SK-N-DZ (cell line): ENCODE data around the gene SCN4B.
A peak's percentile ranks its signal among the peaks of the same experiment; 100 is the strongest.

Experiments
- DNase-seq: peaks from one replicate; pipeline ENCODE4 v3.0.0-alpha.2; 2015; ENCODE audit warnings: low spot score

SCN4B gene

GRCh38 chr11:118174006-118174567 lies 21.5 kb upstream of the SCN4B start:
- no peak for DNase-seq

- DNase-seq: no peak
These were observed 19.7 kb upstream of the SCN4B start for GRCh38 chr11:118172356-118172755.

- DNase-seq: peak; percentile 19
These were observed 18.8 kb upstream of the SCN4B start for GRCh38 chr11:118171269-118172062.

- DNase-seq: no peak
These were observed 18.3 kb upstream of the SCN4B start for GRCh38 chr11:118170882-118171268.

GRCh38 chr11:118170231-118170630 lies 17.6 kb upstream of the SCN4B start:
- DNase-seq: no peak

- no peak for DNase-seq
These were observed 16.9 kb upstream of the SCN4B start for GRCh38 chr11:118169300-118170140.

- DNase-seq: no peak
These were observed 16.1 kb upstream of the SCN4B start for GRCh38 chr11:118168751-118169150.

- DNase-seq: no peak
These were observed 15.7 kb upstream of the SCN4B start for GRCh38 chr11:118168316-118168715.

- DNase-seq: no peak
These were observed 15.3 kb upstream of the SCN4B start for GRCh38 chr11:118167906-118168305.

GRCh38 chr11:118167253-118167652 lies 14.6 kb upstream of the SCN4B start:
- no peak for DNase-seq

- DNase-seq: no peak
These were observed 14.0 kb upstream of the SCN4B start for GRCh38 chr11:118166641-118167040.

GRCh38 chr11:118164885-118165284 lies 12.3 kb upstream of the SCN4B start:
- no peak for DNase-seq

- no peak for DNase-seq
These were observed 10.9 kb upstream of the SCN4B start for GRCh38 chr11:118163494-118163893.

- DNase-seq: no peak
These were observed 10.2 kb upstream of the SCN4B start for GRCh38 chr11:118162846-118163245.

- no peak for DNase-seq
These were observed 9.2 kb upstream of the SCN4B start for GRCh38 chr11:118161786-118162185.

GRCh38 chr11:118157186-118157895 lies 4.7 kb upstream of the SCN4B start:
- no peak for DNase-seq

- DNase-seq: no peak
These were observed 4.0 kb upstream of the SCN4B start for GRCh38 chr11:118156531-118157185.

- DNase-seq: no peak
These were observed 3.3 kb upstream of the SCN4B start for GRCh38 chr11:118155776-118156530.

GRCh38 chr11:118154641-118155040 lies 2.0 kb upstream of the SCN4B start:
- no peak for DNase-seq

- no peak for DNase-seq
These were observed 1.4 kb upstream of the SCN4B start for GRCh38 chr11:118153976-118154375.

GRCh38 chr11:118153516-118153915 lies 893 bp upstream of the SCN4B start:
- no peak for DNase-seq
